H1 (cell line): ENCODE measurements around the gene ZNF524. TPM values are rescaled to one million over a fixed set of nuclear protein-coding genes. Genes with fewer than 3 reads are reported as not detected.
A peak's percentile ranks its signal among the peaks of the same experiment; 100 is the strongest.

Source experiments
- CEBPB ChIP-seq: IDR thresholded peaks from 2 replicates; pipeline ENCODE4 v1.6.1; 2012; ENCODE audit warnings: low read depth, low read length
- CREB1 ChIP-seq: IDR thresholded peaks from 2 replicates; pipeline ENCODE4 v1.6.1; 2012; ENCODE audit warnings: inconsistent platforms
- EGR1 ChIP-seq: IDR thresholded peaks from 2 replicates; pipeline ENCODE4 v1.6.1; 2011; ENCODE audit warnings: low read depth, low read length, borderline replicate concordance
- EP300 ChIP-seq, 2 experiments: IDR thresholded peaks; 1 replicate in 1 of 2; 2 replicates in 1 of 2; pipeline ENCODE4 v1.6.1; 2011 to 2012; ENCODE audit warnings: low read depth in 2 of 2, low read length in 2 of 2, mild to moderate bottlenecking in 2 of 2, borderline replicate concordance in 1 of 2, inconsistent platforms in 1 of 2, moderate library complexity in 1 of 2
- GABPA ChIP-seq: IDR thresholded peaks from 2 replicates; pipeline ENCODE4 v1.6.1; 2011; ENCODE audit warnings: mild to moderate bottlenecking, low read length, moderate library complexity, borderline replicate concordance; ENCODE audit not compliant: insufficient read depth
- GTF2F1 ChIP-seq: IDR thresholded peaks from 2 replicates; pipeline ENCODE4 v1.6.1; 2012; ENCODE audit warnings: low read depth, low read length, improper control_type of control experiment, borderline replicate concordance
- PHF8 ChIP-seq: fragments of 200-600 bp; sonication (generic); conservative IDR thresholded peaks from 2 replicates; pipeline ENCODE4 v1.7.1; 2012; ENCODE audit warnings: low read depth, mild to moderate bottlenecking, inconsistent platforms, low read length, moderate library complexity
- POLR2A ChIP-seq, 2 experiments: IDR thresholded peaks; 1 replicate in 1 of 2; 2 replicates in 1 of 2; pipeline ENCODE4 v1.6.1; 2011; ENCODE audit warnings: low read depth in 2 of 2, low read length in 2 of 2, mild to moderate bottlenecking in 2 of 2; ENCODE audit errors: control extremely low read depth in 1 of 2
- POLR2AphosphoS5 ChIP-seq: IDR thresholded peaks from 2 replicates; pipeline ENCODE4 v1.6.1; 2011; ENCODE audit warnings: low read depth, low read length
- RFX5 ChIP-seq: IDR thresholded peaks from 2 replicates; pipeline ENCODE4 v1.6.1; 2011; ENCODE audit warnings: low read depth, low read length, improper control_type of control experiment, borderline replicate concordance
- SAP30 ChIP-seq: fragments of 300-600 bp; sonication (generic); IDR thresholded peaks from 2 replicates; pipeline ENCODE4 v1.7.1; 2012; ENCODE audit warnings: low read length, moderate library complexity, mild to moderate bottlenecking, inconsistent platforms; ENCODE audit not compliant: insufficient read depth, insufficient replicate concordance
- SIN3A ChIP-seq, 2 experiments: IDR thresholded peaks in 1 of 2; conservative IDR thresholded peaks in 1 of 2; 2 replicates each; pipeline ENCODE4 v1.6.1; 2011 to 2012; ENCODE audit warnings: low read length in 2 of 2, improper control_type of control experiment in 1 of 2, low read depth in 1 of 2, mild to moderate bottlenecking in 1 of 2
- SP1 ChIP-seq: IDR thresholded peaks from 2 replicates; pipeline ENCODE4 v1.6.1; 2011; ENCODE audit warnings: low read depth, low read length
- SP2 ChIP-seq: IDR thresholded peaks from 2 replicates; pipeline ENCODE4 v1.6.1; 2012; ENCODE audit warnings: mild to moderate bottlenecking, low read length, inconsistent platforms
- TAF7 ChIP-seq: optimal IDR thresholded peaks from 2 replicates; pipeline ENCODE3; 2011; ENCODE audit warnings: low read depth, mild to moderate bottlenecking, inconsistent platforms, low read length, moderate library complexity, borderline replicate concordance
- USF2 ChIP-seq: IDR thresholded peaks from 2 replicates; pipeline ENCODE4 v1.6.1; 2011; ENCODE audit warnings: low read length, improper control_type of control experiment
- YY1 ChIP-seq: IDR thresholded peaks from 2 replicates; pipeline ENCODE4 v1.6.1; 2011; ENCODE audit warnings: low read depth, mild to moderate bottlenecking, low read length
- polyA plus RNA-seq, 7 experiments: library from polyadenylated mRNA; depleted of rRNA in 3 of 7; stranded (reverse) in 5 of 7; unstranded in 2 of 7; fragments of >200 nt in 5 of 7; fragments of 200-250 nt in 2 of 7; gene quantifications; 1 replicate in 5 of 7; 2 replicates in 1 of 7; 4 replicates in 1 of 7; pipeline versions ENCODE4 v1.2.1 to v1.2.3, GENCODE V29; 2011 to 2013; ENCODE audit warnings: missing spikeins in 2 of 7, mixed read lengths in 2 of 7
- total RNA-seq: library from RNA; stranded (reverse); fragmentation: NEBNext Ultra II Directional; extraction: Animal tissue kit (Norgen Biotek cat#: 25700); gene quantifications from 2 replicates; pipeline ENCODE4 v1.2.1, GENCODE V29; 2021

Gene ZNF524
- total and polyA plus RNA-seq, 2 of the 8 experiments (the other 6 are each of a cell fraction or from before 2014, with no cell fraction given), result 4.4 to 4.7 TPM

GRCh38 chr19:55599468-55599841 lies 633 bp upstream of the ZNF524 start, which contains the start of gene FIZ1 (continued):
- TF ChIP-seq SIN3A (conservative IDR thresholded peaks at IDR 0.05 in 1 of 2, IDR thresholded peaks at IDR 0.05 in 1 of 2; ENCODE audit: low read depth in 1 of 2, low read length in 2 of 2) (no peak; a peak in 1 of 4 replicates), POLR2A (IDR thresholded peaks at IDR 0.05; ENCODE audit: control extremely low read depth in 1 of 2, low read depth in 2 of 2, low read length in 2 of 2) (peak in 1 of 2 experiments; percentile 81; a peak in 1 of 3 replicates), EGR1 (peak; percentile 81; the same call in 1 of the 2 replicates), GTF2F1 (no peak), TAF7 (peak; percentile 24), USF2 (no peak), RFX5 (no peak), CEBPB (no peak), SP1 (peak; percentile 44; the same call in 1 of the 2 replicates), EP300 (IDR thresholded peaks at IDR 0.05; ENCODE audit: borderline replicate concordance in 1 of 2, low read depth in 2 of 2, low read length in 2 of 2) (0 out of 3 replicates have a peak, but pooled peaks of 1 of the 2 experiments have one; percentile 41), SP2 (no peak), GABPA (peak; percentile 69; the same call in 1 of the 2 replicates), CREB1 (peak; percentile 85), SAP30 (no peak), YY1 (peak; percentile 96), PHF8 (0 out of 2 replicates have a peak, but pooled peaks have one; percentile 75), POLR2AphosphoS5 (peak; percentile 86; the same call in 1 of the 2 replicates)
